Posterior cingulate gyrus (tissue), 11 donors: ENCODE measurements around the gene DAPL1.
A peak's percentile ranks its signal among the peaks of the same experiment; 100 is the strongest.

ENCODE experiments used
- DNase-seq, 10 donors: peaks; one replicate each; pipeline versions ENCODE4 v3.0.0 to v3.0.0-alpha.2; 2020 to 2021; ENCODE audit warnings: mixed read lengths in 3 of 10
- intact Hi-C: fragments of 100-400 bp; cut with DNase I; formaldehyde crosslinking; loops from one replicate; pipeline ENCODE4 v1.15.1; 2023

DAPL1 gene

DNA sequence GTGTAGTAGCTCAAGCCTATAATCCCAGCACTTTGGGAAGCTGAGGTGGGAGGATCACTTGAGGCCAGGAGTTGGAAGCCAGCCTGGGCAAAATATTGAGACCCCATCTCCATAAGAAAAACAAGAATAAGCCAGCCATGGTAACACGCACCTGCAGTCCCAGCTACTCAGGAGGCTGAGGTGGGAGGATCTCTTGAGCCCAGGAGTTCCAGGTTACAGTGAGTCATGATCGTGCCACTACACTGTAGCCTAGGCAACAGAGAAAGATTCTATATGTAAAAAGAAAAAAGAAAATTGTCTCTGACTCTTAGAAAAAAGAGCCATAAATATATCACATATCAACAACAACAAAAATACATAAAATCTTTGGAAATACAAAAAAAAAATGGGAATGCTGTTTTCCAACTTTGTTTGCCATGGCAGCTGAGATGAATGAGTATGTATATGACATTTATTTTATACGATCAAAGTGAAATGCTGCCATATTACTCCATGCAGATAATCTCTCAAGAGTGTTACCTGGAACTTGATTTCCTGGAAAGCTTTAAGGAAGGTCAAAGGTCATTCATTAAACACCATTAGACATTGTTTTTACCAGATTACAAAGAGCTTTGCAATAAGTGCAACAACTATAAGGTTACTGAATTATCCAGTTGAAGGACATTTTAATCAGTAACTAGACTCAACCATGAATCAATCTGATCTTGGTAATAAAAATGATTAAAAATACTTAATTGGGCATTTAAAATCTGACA is 19.7 kb upstream of the DAPL1 start:
- intact Hi-C loops = no loop called here
- DNase-seq = no peak

DNA sequence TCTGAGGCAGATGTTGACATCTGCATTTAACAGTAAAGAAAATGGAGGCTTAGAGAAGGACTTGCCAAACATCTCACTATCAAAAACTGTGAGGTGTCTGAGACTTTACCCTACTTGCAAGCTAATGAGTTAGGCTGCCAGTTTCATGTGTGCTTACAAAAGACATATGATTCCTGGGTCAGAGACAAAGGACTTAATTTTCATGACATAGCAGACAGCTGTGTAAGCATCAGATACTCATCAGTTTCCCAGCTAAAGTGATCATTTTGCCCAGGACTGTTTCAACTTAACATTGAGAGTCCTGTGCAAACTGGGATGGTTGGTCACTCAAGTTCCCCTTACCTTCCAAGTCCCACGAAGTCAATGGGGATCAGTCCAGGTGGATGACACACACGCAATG is 18.9 kb upstream of the DAPL1 start:
- DNase-seq = no peak
- intact Hi-C loops = no loop called here

DNA sequence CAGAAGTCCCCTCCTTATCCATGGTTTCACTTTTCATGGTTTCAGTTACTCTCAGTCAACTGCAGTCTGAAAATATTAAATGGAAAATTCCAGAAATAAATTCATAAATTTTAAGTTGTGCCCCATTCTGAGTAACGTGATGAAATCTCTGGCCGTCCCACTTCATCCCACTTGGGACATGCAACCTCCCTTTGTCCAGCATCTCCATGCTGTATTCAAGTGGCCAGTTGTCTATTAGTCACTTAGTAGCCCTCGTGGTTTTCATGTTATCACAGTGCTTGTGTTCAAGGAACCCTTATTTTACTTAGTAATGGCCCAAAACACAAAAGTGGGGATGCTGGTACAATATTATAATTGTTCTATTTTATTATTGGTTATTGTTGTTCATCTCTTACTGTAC is 18.0 kb upstream of the DAPL1 start:
- intact Hi-C loops = no loop called here
- DNase-seq = no peak

GRCh38 chr2:158778243-158778642 is 16.9 kb upstream of the DAPL1 start:
- intact Hi-C loops = no loop called here
- no peak for DNase-seq

GRCh38 chr2:158779621-158780020 is 15.5 kb upstream of the DAPL1 start:
- intact Hi-C loops = no loop called here
- no peak for DNase-seq

- no peak for DNase-seq
- intact Hi-C loops = no loop called here
Observed at GRCh38 chr2:158781353-158781961, 13.7 kb upstream of the DAPL1 start.

DNA sequence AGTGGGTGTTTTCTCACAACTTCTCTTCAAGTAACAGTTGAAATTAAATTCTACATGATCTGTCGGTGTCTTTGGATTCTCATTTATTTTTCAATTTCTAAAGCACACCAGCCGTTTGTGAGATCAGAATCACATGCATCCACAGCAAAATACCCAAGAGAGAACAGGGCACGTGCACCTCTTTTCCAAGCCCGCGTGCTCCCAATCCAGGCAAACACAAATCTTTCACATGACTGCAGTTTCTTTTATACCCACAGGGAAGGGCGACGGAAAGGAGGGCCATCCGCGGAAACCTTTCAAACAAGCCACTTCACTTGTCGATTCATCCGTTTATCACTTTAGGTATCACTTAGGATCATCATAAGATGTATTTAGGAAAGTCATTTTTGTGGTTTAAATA is 13.0 kb upstream of the DAPL1 start:
- no peak for DNase-seq
- intact Hi-C loops = no loop called here

DNA sequence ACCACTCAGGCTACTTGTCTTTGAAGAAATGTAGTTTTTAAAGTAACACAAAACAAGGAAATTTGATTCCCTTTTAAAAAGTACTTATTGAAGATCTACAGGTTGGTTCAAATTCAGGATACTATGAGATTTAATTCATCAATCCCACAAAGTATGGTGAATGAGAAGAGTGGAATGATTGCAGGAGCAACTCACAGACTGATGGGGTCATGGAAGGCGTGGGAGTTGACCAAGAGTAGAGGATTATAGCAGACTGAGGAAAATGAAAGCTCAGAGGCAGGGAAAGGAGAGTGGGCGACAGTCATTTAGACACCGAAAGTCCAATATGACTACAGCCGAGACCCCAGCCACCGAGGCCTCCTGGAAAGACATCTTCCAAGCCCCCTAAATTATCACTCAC is 12.5 kb upstream of the DAPL1 start:
- DNase-seq = no peak
- intact Hi-C loops = no loop called here

DNA sequence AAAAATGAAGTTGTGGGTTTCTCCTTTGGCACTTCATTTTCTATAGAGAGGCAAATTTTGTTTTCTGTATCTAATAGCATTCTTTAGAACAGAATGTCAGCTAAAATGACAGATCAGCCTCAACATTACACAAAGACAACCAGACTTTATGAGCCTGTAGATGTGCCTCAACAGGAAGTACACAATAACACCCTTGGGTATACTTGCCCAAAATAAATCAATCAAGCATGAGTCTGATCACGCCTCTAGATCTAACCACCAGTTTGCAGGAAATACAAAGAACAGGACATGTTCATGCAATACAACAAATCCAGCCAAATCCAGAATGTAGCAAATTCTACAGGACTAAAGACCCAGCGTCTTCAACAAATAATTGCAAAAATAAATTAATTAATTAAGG is 11.2 kb upstream of the DAPL1 start:
- DNase-seq = no peak
- intact Hi-C loops = no loop called here

DNA sequence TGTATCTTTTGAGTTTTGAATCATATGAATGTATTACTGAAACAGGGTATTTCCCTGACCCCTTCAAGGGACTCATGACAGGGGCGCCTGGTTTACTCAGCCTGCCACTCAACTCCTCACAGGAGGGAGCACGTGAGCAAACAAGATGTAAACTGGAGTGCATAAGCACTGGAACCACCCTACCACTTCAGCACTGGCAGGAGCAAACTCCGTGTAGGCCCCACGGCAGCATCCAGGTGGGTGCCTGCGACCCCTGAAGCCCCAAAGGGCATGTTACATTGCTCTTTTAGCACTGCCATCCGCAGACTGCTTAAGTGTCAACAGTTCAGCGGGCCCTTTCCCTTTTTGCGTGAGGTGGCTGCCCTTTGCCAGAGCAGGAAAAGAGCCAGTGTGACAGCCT is 8.2 kb upstream of the DAPL1 start:
- DNase-seq = peak in 1 of 10 donors; percentile 66
- intact Hi-C loops = no loop called here

- DNase-seq = no peak
- intact Hi-C loops = no loop called here
Observed at GRCh38 chr2:158788951-158789350, 6.2 kb upstream of the DAPL1 start.

- DNase-seq = no peak
Observed at GRCh38 chr2:158796652-158797051, 1.5 kb downstream of the DAPL1 start.

GRCh38 chr2:158797963-158798700 is 3.0 kb downstream of the DAPL1 start:
- intact Hi-C loops = no loop called here
- DNase-seq = no peak

More at GRCh38 chr2:158796652-158797051, 1.5 kb downstream of the DAPL1 start:
- intact Hi-C loops = no loop called here

DNA sequence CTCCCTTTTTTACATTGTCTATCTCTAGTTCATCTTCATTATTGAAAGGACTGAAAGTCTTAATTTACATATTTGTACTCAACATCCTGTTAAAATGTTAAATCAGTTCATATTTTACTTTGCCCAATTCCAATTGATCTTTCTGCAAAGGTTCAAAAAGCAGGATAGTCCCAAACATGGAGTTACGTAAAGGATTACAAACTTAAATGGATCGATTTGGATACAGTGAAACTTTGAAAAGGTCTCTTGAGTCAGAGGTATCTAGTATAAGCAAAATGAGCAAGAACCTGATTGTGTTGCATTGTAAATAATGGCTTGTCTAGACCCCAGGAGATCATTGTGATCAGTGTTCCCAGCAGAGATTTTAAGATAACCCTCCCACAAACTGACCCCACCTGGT is 4.1 kb downstream of the DAPL1 start:
- DNase-seq = no peak
- intact Hi-C loops = no loop called here

DNA sequence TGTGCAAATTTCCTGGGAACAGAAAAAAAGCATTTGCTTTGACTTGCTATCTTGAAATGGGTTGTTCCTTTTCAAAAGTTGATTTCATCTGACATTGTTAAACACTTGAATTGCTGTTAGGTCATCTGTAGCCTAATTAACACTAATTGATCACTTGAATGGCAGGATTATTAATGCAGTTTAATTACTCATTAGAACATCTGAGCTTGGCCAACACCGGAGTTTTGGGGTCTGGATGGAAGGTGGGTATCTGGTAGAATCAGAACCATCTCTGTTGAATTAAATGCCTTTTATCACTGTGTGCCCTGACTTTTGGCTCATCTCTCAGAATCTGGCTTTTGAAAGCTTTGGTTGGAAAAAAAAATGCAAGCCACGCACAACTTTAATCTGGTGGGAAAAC is 8.4 kb downstream of the DAPL1 start:
- intact Hi-C loops = no loop called here
- no peak for DNase-seq

DNA sequence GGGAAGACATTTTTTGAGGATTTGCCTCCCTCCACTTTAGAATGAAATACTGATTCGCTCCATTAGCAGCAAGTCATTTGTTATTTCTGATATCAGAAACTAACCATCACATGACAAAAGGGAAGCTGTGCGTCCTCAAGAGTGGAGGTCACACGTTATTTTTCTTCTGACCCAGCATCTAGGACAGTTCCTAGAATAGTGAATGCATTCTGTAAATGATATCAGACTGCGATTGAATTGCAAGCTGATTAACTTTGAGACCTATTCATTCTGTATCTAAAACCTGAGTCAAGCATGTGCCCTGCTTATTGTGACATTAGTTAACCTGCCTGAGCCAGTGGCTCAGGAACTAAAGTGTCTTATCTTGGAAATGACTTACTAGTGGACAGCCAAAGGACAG is 10.1 kb downstream of the DAPL1 start:
- DNase-seq = no peak
- intact Hi-C loops = no loop called here

DNA sequence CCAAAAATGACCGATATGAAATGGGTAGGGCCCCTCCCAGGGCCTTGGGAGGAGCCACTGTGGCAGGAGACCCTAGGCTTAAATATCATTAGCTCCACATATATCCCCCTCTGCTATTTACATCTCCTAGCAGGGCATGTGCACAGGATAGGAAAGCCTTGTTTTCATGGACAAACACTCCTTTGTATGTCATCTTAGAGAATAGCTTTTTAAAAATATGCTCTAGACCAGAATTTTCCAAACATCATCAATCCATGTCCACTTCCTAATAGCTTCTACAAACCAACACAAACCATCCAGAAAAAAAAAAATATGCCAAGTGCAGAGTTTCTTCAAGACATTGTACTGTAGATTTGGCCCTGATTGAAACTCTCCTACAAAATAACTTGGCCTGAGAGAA is 10.8 kb downstream of the DAPL1 start:
- intact Hi-C loops = no loop called here
- no peak for DNase-seq

- no peak for DNase-seq
- intact Hi-C loops = no loop called here
Observed at GRCh38 chr2:158806941-158807340, 11.8 kb downstream of the DAPL1 start.

DNA sequence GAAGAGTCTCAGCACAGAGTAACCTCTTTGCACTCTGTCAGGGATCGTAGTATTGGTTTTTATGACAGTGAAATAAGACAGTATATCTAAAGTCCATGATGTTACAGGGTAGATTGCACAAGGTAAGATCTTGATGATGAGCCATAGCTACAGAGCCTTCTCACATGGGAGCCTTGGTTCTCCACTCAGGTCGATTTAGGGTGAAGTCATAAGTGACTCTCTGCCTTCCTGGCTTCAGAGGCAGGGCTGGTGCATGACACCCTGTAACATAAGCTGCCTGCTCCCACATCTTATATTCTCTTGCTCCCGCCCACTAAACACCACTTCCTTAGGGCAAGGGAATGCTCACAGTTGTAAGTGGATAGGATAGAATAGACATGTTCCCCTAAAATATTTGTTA is 13.3 kb downstream of the DAPL1 start:
- no peak for DNase-seq
- intact Hi-C loops = no loop called here

DNA sequence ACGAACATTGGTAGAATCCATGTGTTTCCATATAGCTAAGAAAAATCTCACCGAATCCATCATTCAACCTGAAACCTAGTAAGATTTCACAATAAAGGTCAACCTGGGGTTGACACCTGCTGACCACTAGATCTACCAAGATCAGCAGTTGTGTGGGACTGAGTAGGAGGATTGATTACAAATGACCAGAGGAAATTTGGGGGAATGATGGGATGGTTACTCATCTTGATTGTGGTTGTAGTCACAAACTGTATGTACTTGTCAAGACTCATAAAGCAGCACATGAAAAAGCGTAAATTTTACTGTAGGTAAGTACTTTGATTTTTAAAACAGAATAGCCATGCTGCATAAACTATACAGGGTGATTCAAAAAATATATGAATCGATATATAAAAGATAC is 14.7 kb downstream of the DAPL1 start:
- intact Hi-C loops = no loop called here
- DNase-seq = no peak

GRCh38 chr2:158810731-158811460 is 15.8 kb downstream of the DAPL1 start:
- DNase-seq = no peak
- intact Hi-C loops = no loop called here
